ENCODE data around the gene ODAD4. TPM values are rescaled to one million over a fixed set of nuclear protein-coding genes. Genes with fewer than 3 reads are reported as not detected.
A peak's percentile ranks its signal among the peaks of the same experiment; 100 is the strongest.

Gene ODAD4
- total RNA-seq, 1 experiment from 2014 or later: 0.98 TPM

GRCh38 chr17:41896726-41897125 lies 33.7 kb upstream of the ODAD4 start:
- Histone ChIP-seq H3K36me3 (ENCODE audit: control insufficient read depth, insufficient read depth, low read length) (peaks cover 4% of the 10 kb centered on the region; the same call in 1 of the 2 replicates), H3K4me3 (ENCODE audit: low read depth, low read length) (no peak overlapping the region), H3K4me1 (peaks cover 7% of the 10 kb centered on the region; the same call in 1 of the 2 replicates), H3K9me3 (no peaks in the 10 kb centered on the region), H3K27me3 (replicated peaks; ENCODE audit: control insufficient read depth, insufficient read depth, low read length) (no peaks in the 10 kb centered on the region)
- no peak for TF ChIP-seq CTCF (IDR thresholded peaks at IDR 0.05; ENCODE audit: insufficient read depth in 1 of 2, low read depth in 1 of 2, low read length in 1 of 2, severe bottlenecking in 1 of 2, unreplicated experiment in 1 of 2)
- peak overlapping the region; percentile 10 for H3K27ac Mint-ChIP-seq (ENCODE audit: unreplicated experiment)
- H3K27me3 Mint-ChIP-seq (ENCODE audit: insufficient read depth, unreplicated experiment): no peaks in the 10 kb centered on the region
- H3K4me3 Mint-ChIP-seq (ENCODE audit: unreplicated experiment): no peak overlapping the region
- H3K4me1 Mint-ChIP-seq (ENCODE audit: low read depth, unreplicated experiment): peaks cover 24% of the 10 kb centered on the region
- intact Hi-C loops (cut with micrococcal nuclease; ENCODE audit: unreplicated experiment): loop anchor here (5.0 kb wide), 1 partner anchor 61 kb away; no protein-coding TSS in a partner anchor
- ChIA-PET CTCF (no interaction called here), POLR2A (no interaction called here)
- no peaks in the 10 kb centered on the region for H3K9me3 Mint-ChIP-seq (ENCODE audit: unreplicated experiment)
- H3K36me3 Mint-ChIP-seq (ENCODE audit: insufficient read depth, unreplicated experiment): peaks cover 98% of the 10 kb centered on the region
- BruUV-seq (replicated peaks): no TSS peak
- no peak for DNase-seq

- Mint-ChIP-seq H3K4me1 (ENCODE audit: low read depth, unreplicated experiment) (peaks cover 8% of the 10 kb centered on the region), H3K36me3 (ENCODE audit: insufficient read depth, unreplicated experiment) (peaks cover 94% of the 10 kb centered on the region), H3K9me3 (ENCODE audit: unreplicated experiment) (no peaks in the 10 kb centered on the region), H3K4me3 (ENCODE audit: unreplicated experiment) (no peak overlapping the region), H3K27ac (ENCODE audit: unreplicated experiment) (no peak overlapping the region), H3K27me3 (ENCODE audit: insufficient read depth, unreplicated experiment) (no peaks in the 10 kb centered on the region)
- no peaks in the 10 kb centered on the region for H3K9me3 ChIP-seq
- peaks cover 7% of the 10 kb centered on the region; the same call in 1 of the 2 replicates for H3K4me1 ChIP-seq
- no TSS peak for BruUV-seq (replicated peaks)
- intact Hi-C loops (cut with micrococcal nuclease; ENCODE audit: unreplicated experiment): no loop called here
- no peak for DNase-seq
- H3K27me3 ChIP-seq (replicated peaks; ENCODE audit: control insufficient read depth, insufficient read depth, low read length): no peaks in the 10 kb centered on the region
- H3K4me3 ChIP-seq (ENCODE audit: low read depth, low read length): no peak overlapping the region
- ChIA-PET POLR2A (no interaction called here), CTCF (interaction anchor here (0.6 kb wide), 1 partner anchor 36 kb away, joined by 3 read pairs; the partner anchor contains the start of gene KLHL11)
- no peak for TF ChIP-seq CTCF (IDR thresholded peaks at IDR 0.05; ENCODE audit: insufficient read depth in 1 of 2, low read depth in 1 of 2, low read length in 1 of 2, severe bottlenecking in 1 of 2, unreplicated experiment in 1 of 2)
- peaks cover 13% of the 10 kb centered on the region for H3K36me3 ChIP-seq (ENCODE audit: control insufficient read depth, insufficient read depth, low read length)
Observed at GRCh38 chr17:41901646-41902045, 28.8 kb upstream of the ODAD4 start.

- no peak for DNase-seq
- Mint-ChIP-seq H3K9me3 (ENCODE audit: unreplicated experiment) (no peaks in the 10 kb centered on the region), H3K4me1 (ENCODE audit: low read depth, unreplicated experiment) (peaks cover 13% of the 10 kb centered on the region), H3K4me3 (ENCODE audit: unreplicated experiment) (no peak overlapping the region), H3K27me3 (ENCODE audit: insufficient read depth, unreplicated experiment) (no peaks in the 10 kb centered on the region), H3K27ac (ENCODE audit: unreplicated experiment) (no peak overlapping the region), H3K36me3 (ENCODE audit: insufficient read depth, unreplicated experiment) (peaks cover 92% of the 10 kb centered on the region)
- Histone ChIP-seq H3K9me3 (no peaks in the 10 kb centered on the region), H3K36me3 (ENCODE audit: control insufficient read depth, insufficient read depth, low read length) (peaks cover 17% of the 10 kb centered on the region), H3K4me3 (ENCODE audit: low read depth, low read length) (no peak overlapping the region), H3K4me1 (peaks cover 28% of the 10 kb centered on the region), H3K27me3 (replicated peaks; ENCODE audit: control insufficient read depth, insufficient read depth, low read length) (no peaks in the 10 kb centered on the region)
- ChIA-PET CTCF (no interaction called here), POLR2A (no interaction called here)
- no TSS peak for BruUV-seq (replicated peaks)
- TF ChIP-seq CTCF (IDR thresholded peaks at IDR 0.05; ENCODE audit: insufficient read depth in 1 of 2, low read depth in 1 of 2, low read length in 1 of 2, severe bottlenecking in 1 of 2, unreplicated experiment in 1 of 2): no peak
- intact Hi-C loops (cut with micrococcal nuclease; ENCODE audit: unreplicated experiment): no loop called here
Observed at GRCh38 chr17:41904242-41904841, 26.1 kb upstream of the ODAD4 start.

All from Caco-2 (cell line).